WTC11 (cell line): ENCODE data around the gene NES. TPM values are rescaled to one million over a fixed set of nuclear protein-coding genes. Genes with fewer than 3 reads are reported as not detected.

Experiments
- ATAC-seq: fragments of 200-7000 bp; cut with Tn5 transposase; 2 replicates; pipeline ENCODE4 v1.10.0; 2021; ENCODE audit warnings: mild to moderate bottlenecking, moderate library complexity
- CTCF ChIA-PET: fragments of 300-600 bp; sonication (Branson Sonifier 250); formaldehyde crosslinking; loops from one replicate; lab custom pipeline; 2021; ENCODE audit warnings: antibody characterized with exemption; lab: Charles Lee
- POLR2A ChIA-PET: fragments of 350-600 bp; sonication (Branson Sonifier 250); formaldehyde crosslinking; loops from one replicate; lab custom pipeline; 2021; ENCODE audit warnings: antibody characterized with exemption; lab: Charles Lee
- DNase-seq: peaks from one replicate; pipeline ENCODE4 v3.0.0; 2021; ENCODE audit warnings: low spot score
- H3K27ac Mint-ChIP-seq: 2 replicates; pipeline ENCODE4 v1.8.0; 2021; ENCODE audit warnings: mixed read lengths
- H3K27me3 Mint-ChIP-seq: 2 replicates; pipeline ENCODE4 v1.8.0; 2021; ENCODE audit warnings: low read depth, mild to moderate bottlenecking, moderate library complexity, mixed read lengths
- H3K36me3 Mint-ChIP-seq: 2 replicates; pipeline ENCODE4 v1.8.0; 2021; ENCODE audit warnings: mixed read lengths
- H3K4me1 Mint-ChIP-seq: 2 replicates; pipeline ENCODE4 v1.8.0; 2022; ENCODE audit warnings: mixed read lengths
- H3K4me3 Mint-ChIP-seq: 2 replicates; pipeline ENCODE4 v1.8.0; 2021; ENCODE audit warnings: mild to moderate bottlenecking, moderate library complexity, mixed read lengths
- H3K9me3 Mint-ChIP-seq: 2 replicates; pipeline ENCODE4 v1.8.0; 2021; ENCODE audit warnings: mixed read lengths
- AFF4 ChIP-seq: sonication (generic); formaldehyde crosslinking; IDR thresholded peaks from 2 replicates; pipeline ENCODE4 v1.8.1; 2023; ENCODE audit warnings: mild to moderate bottlenecking, missing genetic modification reagents, borderline replicate concordance
- AR ChIP-seq: fragments of 250-450 bp; sonication (Bioruptor Pico); IDR thresholded peaks from 2 replicates; pipeline ENCODE4 v1.9.0; 2021; ENCODE audit warnings: mild to moderate bottlenecking
- ATF6 ChIP-seq: sonication (generic); formaldehyde crosslinking; IDR thresholded peaks from 2 replicates; pipeline ENCODE4 v1.8.1; 2023; ENCODE audit warnings: mild to moderate bottlenecking, missing genetic modification reagents
- ERG ChIP-seq: fragments of 250-450 bp; sonication (Bioruptor Pico); IDR thresholded peaks from 2 replicates; pipeline ENCODE4 v1.8.0; 2021; ENCODE audit warnings: mild to moderate bottlenecking
- GABPB1 ChIP-seq: sonication (generic); formaldehyde crosslinking; IDR thresholded peaks from 2 replicates; pipeline ENCODE4 v1.8.1; 2023; ENCODE audit warnings: mild to moderate bottlenecking, missing genetic modification reagents
- HMGXB4 ChIP-seq: sonication (generic); formaldehyde crosslinking; IDR thresholded peaks from 2 replicates; pipeline ENCODE4 v1.8.1; 2023; ENCODE audit warnings: mild to moderate bottlenecking, moderate library complexity, missing genetic modification reagents
- KAT7 ChIP-seq: sonication (generic); formaldehyde crosslinking; IDR thresholded peaks from 2 replicates; pipeline ENCODE4 v1.8.1; 2023; ENCODE audit warnings: missing genetic modification reagents, mild to moderate bottlenecking, borderline replicate concordance
- NR1H2 ChIP-seq: sonication (generic); formaldehyde crosslinking; IDR thresholded peaks from 2 replicates; pipeline ENCODE4 v1.9.0; 2021; ENCODE audit warnings: mild to moderate bottlenecking, moderate library complexity, missing genetic modification reagents
- RELA ChIP-seq: sonication (generic); formaldehyde crosslinking; IDR thresholded peaks from 2 replicates; pipeline ENCODE4 v1.8.1; 2022; ENCODE audit warnings: missing genetic modification reagents, mild to moderate bottlenecking, borderline replicate concordance
- ZNF219 ChIP-seq: sonication (generic); formaldehyde crosslinking; IDR thresholded peaks from 2 replicates; pipeline ENCODE4 v1.8.0; 2023; ENCODE audit warnings: missing genetic modification reagents, mild to moderate bottlenecking, borderline replicate concordance
- ZNF281 ChIP-seq: sonication (generic); formaldehyde crosslinking; IDR thresholded peaks from 2 replicates; pipeline ENCODE4 v1.8.0; 2023; ENCODE audit warnings: mild to moderate bottlenecking, missing genetic modification reagents
- ZSCAN18 ChIP-seq: fragments of 250-450 bp; sonication (Bioruptor Pico); IDR thresholded peaks from 2 replicates; pipeline ENCODE4 v2.1.2; 2022; ENCODE audit warnings: mild to moderate bottlenecking, moderate library complexity
- total RNA-seq: library from RNA; stranded (reverse); gene quantifications from 3 replicates; pipeline ENCODE4 v1.2.3, GENCODE V29; 2021
- TF ChIP-seq, protein P1 (sequence below): sonication (generic); formaldehyde crosslinking; IDR thresholded peaks from 2 replicates; pipeline ENCODE4 v1.8.1; 2023; ENCODE audit warnings: mild to moderate bottlenecking, missing genetic modification reagents, moderate library complexity
- TF ChIP-seq, protein P2 (sequence below): fragments of 250-450 bp; sonication (Bioruptor Pico); conservative IDR thresholded peaks from 2 replicates; pipeline ENCODE4 v1.9.0; 2021; ENCODE audit warnings: mild to moderate bottlenecking
- TF ChIP-seq, protein P3 (sequence below): sonication (generic); formaldehyde crosslinking; IDR thresholded peaks from 2 replicates; pipeline ENCODE4 v1.8.1; 2023; ENCODE audit warnings: mild to moderate bottlenecking, missing genetic modification reagents, moderate library complexity

NES gene
- total RNA-seq, 1 experiment from 2014 or later = 127 TPM

GRCh38 chr1:156641761-156642264 is 35.4 kb downstream of the NES start, which contains the start of gene BCAN:
TSS of gene BCAN (plus strand) at chr1:156642117. CDS start at chr1:156646055, 3,938 bp downstream.
- Mint-ChIP-seq H3K4me1 (peaks cover 29% of the 10 kb centered on the region), H3K36me3 (no peaks in the 10 kb centered on the region)
- TF ChIP-seq, protein P1, sequence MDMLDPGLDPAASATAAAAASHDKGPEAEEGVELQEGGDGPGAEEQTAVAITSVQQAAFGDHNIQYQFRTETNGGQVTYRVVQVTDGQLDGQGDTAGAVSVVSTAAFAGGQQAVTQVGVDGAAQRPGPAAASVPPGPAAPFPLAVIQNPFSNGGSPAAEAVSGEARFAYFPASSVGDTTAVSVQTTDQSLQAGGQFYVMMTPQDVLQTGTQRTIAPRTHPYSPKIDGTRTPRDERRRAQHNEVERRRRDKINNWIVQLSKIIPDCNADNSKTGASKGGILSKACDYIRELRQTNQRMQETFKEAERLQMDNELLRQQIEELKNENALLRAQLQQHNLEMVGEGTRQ = peak; percentile 69
- no peak for TF ChIP-seq KAT7 (CRISPR knock-in tag)
- TF ChIP-seq, protein P2, sequence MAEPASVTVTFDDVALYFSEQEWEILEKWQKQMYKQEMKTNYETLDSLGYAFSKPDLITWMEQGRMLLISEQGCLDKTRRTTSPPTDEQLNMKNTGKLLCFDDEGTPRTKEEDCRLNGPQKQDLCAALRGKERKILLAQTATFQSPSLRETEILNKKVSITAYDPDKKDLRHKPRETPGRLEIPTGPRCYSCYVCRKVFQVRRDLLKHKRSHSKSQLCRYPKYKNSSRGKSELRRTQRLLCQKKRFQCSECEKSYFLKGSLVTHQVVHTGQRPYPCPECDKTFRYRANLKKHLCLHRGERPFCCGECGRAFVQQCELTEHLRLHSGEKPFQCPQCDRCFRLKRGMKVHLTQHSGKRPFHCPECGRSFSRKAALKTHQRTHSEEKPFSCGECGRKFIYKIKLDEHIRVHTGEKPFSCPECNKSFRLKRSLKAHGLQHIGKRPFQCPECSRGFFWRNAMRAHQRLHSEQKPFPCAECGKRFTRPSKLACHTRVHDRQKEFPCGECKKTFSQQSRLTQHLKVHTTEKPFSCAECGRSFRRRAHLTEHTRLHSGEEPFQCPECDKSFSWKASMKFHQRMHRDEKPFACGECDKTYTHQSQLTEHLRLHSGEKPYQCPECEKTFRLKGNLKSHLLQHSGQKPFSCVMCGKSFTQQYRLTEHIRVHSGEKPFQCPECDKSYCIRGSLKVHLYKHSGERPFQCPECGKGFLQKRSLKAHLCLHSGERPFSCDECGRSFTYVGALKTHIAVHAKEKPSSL (CRISPR knock-in tag) = no peak
- TF ChIP-seq RELA (CRISPR knock-in tag) = no peak
- TF ChIP-seq HMGXB4 (CRISPR knock-in tag) = no peak
- TF ChIP-seq, protein P3, sequence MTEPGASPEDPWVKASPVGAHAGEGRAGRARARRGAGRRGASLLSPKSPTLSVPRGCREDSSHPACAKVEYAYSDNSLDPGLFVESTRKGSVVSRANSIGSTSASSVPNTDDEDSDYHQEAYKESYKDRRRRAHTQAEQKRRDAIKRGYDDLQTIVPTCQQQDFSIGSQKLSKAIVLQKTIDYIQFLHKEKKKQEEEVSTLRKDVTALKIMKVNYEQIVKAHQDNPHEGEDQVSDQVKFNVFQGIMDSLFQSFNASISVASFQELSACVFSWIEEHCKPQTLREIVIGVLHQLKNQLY (CRISPR knock-in tag) = no peak
- no peak for TF ChIP-seq ERG (CRISPR knock-in tag)
- no peak for TF ChIP-seq ZSCAN18 (CRISPR knock-in tag)
- TF ChIP-seq ZNF281 (CRISPR knock-in tag) = no peak
- TF ChIP-seq AFF4 (CRISPR knock-in tag) = no peak
- no peak for TF ChIP-seq AR
- no peak; the same call in 1 of the 2 replicates for TF ChIP-seq ZNF219 (CRISPR knock-in tag)
- TF ChIP-seq NR1H2 (CRISPR knock-in tag) = no peak
- no peak for TF ChIP-seq GABPB1 (CRISPR knock-in tag)
- TF ChIP-seq ATF6 = no peak

More at GRCh38 chr1:156641761-156642264, 35.4 kb downstream of the NES start, which contains the start of gene BCAN:
- peaks cover 92% of the 10 kb centered on the region for H3K27me3 Mint-ChIP-seq
- H3K4me3 Mint-ChIP-seq = peak within 1 kb of the TSS; percentile 70
- H3K9me3 Mint-ChIP-seq = no peaks in the 10 kb centered on the region
- ChIA-PET POLR2A (interaction anchor here (0.7 to 2.7 kb wide), 4 partner anchors 18 to 50 kb away, joined by 3 to 7 read pairs (median 4); no protein-coding TSS in a partner anchor), CTCF (interaction anchor here (0.6 to 12.1 kb wide), 17 partner anchors 11 to 256 kb away, joined by 3 to 180 read pairs (median 6); partner anchors contain the start of genes CRABP2, HAPLN2 and NES)
- ATAC-seq (peak; percentile 70), DNase-seq (peak; percentile 73)
- no peak within 1 kb of the TSS for H3K27ac Mint-ChIP-seq
